Dendritic cell treated with granulocyte-macrophage colony-stimulating factor and Interleukin-4, amounts not matched to agents 40 ng/mL and 50 ng/mL, for 4 days (primary cell): ENCODE results near the gene MT2A.
A peak's percentile ranks its signal among the peaks of the same experiment; 100 is the strongest.

ENCODE experiments used
- H3K27ac Mint-ChIP-seq: one replicate; pipeline ENCODE4 v1.8.0; 2022; ENCODE audit warnings: mild to moderate bottlenecking, mixed read lengths
- H3K27me3 Mint-ChIP-seq: one replicate; pipeline ENCODE4 v1.8.0; 2022; ENCODE audit warnings: mild to moderate bottlenecking, mixed read lengths
- H3K36me3 Mint-ChIP-seq: one replicate; pipeline ENCODE4 v1.8.0; 2022; ENCODE audit warnings: low read depth, mixed read lengths
- H3K4me1 Mint-ChIP-seq: one replicate; pipeline ENCODE4 v1.8.0; 2022; ENCODE audit warnings: low read depth, mixed read lengths
- H3K4me3 Mint-ChIP-seq: one replicate; pipeline ENCODE4 v1.8.0; 2022; ENCODE audit warnings: mild to moderate bottlenecking, moderate library complexity, mixed read lengths
- H3K9me3 Mint-ChIP-seq: one replicate; pipeline ENCODE4 v1.8.0; 2022; ENCODE audit warnings: mixed read lengths
- intact Hi-C: fragments of 100-400 bp; cut with micrococcal nuclease; formaldehyde crosslinking; loops from one replicate; pipeline ENCODE4 v1.15.0; 2022

The MT2A gene

DNA sequence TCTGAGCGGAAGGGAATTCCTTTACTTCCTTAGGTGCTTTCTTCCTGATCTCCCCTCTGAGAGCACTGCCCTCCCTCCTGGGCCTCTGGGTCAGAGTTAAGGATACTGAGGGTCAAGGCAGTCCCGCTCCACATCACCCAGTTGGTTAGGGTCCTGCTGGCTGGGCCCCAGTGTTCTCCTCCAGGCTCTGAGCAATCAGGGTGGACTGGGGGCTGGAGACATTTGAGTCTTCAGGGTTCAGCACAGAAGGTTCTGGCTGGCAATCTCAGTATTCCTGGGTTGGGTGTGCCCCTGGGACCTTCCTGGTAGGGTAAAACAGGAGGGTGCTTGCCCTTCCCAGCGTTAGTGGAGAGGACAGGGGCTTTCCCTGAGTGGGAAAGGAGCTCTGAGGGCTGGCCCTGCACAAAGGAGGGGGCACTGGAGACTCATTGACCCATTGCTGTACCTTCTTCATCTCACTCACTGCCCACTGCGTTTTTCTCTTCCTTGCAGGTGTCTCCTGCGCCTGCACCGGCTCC lies 24.5 kb downstream of the MT2A start:
- Mint-ChIP-seq H3K9me3 (no peaks in the 10 kb centered on the region), H3K4me1 (peaks cover 26% of the 10 kb centered on the region), H3K27me3 (peaks cover 94% of the 10 kb centered on the region), H3K27ac (no peak overlapping the region), H3K36me3 (no peaks in the 10 kb centered on the region), H3K4me3 (peak overlapping the region; percentile 69)
- intact Hi-C loops: no loop called here

DNA sequence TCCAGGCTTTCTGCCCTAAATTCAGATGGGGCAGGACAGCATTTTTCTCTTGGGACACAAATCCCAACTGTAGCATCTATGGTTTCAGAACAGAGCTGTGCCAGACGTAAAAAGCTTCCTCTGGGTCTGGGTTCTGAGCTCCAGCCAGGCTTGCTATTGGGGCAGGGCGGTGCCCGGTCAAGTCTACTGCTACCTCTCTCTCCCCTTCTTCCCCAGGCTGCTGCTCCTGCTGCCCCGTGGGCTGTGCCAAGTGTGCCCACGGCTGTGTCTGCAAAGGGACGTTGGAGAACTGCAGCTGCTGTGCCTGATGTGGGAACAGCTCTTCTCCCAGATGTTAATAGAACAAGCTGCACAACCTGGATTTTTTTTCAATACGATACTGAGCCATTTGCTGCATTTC lies 25.2 kb downstream of the MT2A start:
- peaks cover 33% of the 10 kb centered on the region for H3K4me1 Mint-ChIP-seq
- H3K27me3 Mint-ChIP-seq: peaks cover 96% of the 10 kb centered on the region
- intact Hi-C loops: no loop called here
- no peaks in the 10 kb centered on the region for H3K9me3 Mint-ChIP-seq
- no peak overlapping the region for H3K4me3 Mint-ChIP-seq
- H3K36me3 Mint-ChIP-seq: no peaks in the 10 kb centered on the region
- H3K27ac Mint-ChIP-seq: no peak overlapping the region

GRCh38 chr16:56634715-56635440 lies 26.5 kb downstream of the MT2A start:
- no peaks in the 10 kb centered on the region for H3K36me3 Mint-ChIP-seq
- H3K27me3 Mint-ChIP-seq: peaks cover 97% of the 10 kb centered on the region
- peaks cover 36% of the 10 kb centered on the region for H3K4me1 Mint-ChIP-seq
- H3K27ac Mint-ChIP-seq: no peak overlapping the region
- no peaks in the 10 kb centered on the region for H3K9me3 Mint-ChIP-seq
- intact Hi-C loops: no loop called here
- no peak overlapping the region for H3K4me3 Mint-ChIP-seq

DNA sequence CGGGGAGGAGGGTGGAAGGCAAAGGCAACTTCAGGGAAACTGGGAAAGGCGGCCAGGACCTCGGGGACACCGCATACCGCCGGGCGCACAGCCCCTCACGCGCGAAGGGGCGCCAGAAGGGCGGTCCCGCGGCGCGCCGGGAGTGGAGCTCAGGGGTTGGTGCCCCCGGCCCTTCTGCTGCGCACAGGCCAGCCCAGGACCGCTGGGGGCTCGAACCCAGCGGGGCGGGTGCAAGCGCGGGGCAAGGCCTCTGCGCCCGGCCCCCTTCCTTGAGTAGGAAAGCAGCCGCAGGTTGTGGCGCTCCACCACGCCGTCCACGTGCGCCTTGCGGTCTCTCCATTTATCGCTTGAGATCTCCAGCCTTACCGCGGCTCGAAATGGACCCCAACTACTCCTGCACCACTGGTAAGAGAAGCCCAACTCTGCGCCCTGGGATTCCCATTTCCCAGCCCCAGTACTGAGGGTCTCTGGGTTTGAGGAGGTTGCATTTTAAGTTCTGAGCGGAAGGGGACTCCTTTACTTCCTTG lies 27.1 kb downstream of the MT2A start:
- H3K4me1 Mint-ChIP-seq: peaks cover 36% of the 10 kb centered on the region
- intact Hi-C loops: no loop called here

GRCh38 chr16:56636616-56637413 lies 28.4 kb downstream of the MT2A start:
- peaks cover 33% of the 10 kb centered on the region for H3K4me1 Mint-ChIP-seq
- H3K9me3 Mint-ChIP-seq: no peaks in the 10 kb centered on the region
- no peak overlapping the region for H3K27ac Mint-ChIP-seq
- no peak overlapping the region for H3K4me3 Mint-ChIP-seq
- intact Hi-C loops: no loop called here
- H3K27me3 Mint-ChIP-seq: peaks cover 95% of the 10 kb centered on the region
- no peaks in the 10 kb centered on the region for H3K36me3 Mint-ChIP-seq

More for the DNA sequence above, 27.1 kb downstream of the MT2A start:
- H3K27me3 Mint-ChIP-seq: peaks cover 98% of the 10 kb centered on the region
- no peak overlapping the region for H3K4me3 Mint-ChIP-seq
- H3K36me3 Mint-ChIP-seq: no peaks in the 10 kb centered on the region
- no peak overlapping the region for H3K27ac Mint-ChIP-seq
- no peaks in the 10 kb centered on the region for H3K9me3 Mint-ChIP-seq

DNA sequence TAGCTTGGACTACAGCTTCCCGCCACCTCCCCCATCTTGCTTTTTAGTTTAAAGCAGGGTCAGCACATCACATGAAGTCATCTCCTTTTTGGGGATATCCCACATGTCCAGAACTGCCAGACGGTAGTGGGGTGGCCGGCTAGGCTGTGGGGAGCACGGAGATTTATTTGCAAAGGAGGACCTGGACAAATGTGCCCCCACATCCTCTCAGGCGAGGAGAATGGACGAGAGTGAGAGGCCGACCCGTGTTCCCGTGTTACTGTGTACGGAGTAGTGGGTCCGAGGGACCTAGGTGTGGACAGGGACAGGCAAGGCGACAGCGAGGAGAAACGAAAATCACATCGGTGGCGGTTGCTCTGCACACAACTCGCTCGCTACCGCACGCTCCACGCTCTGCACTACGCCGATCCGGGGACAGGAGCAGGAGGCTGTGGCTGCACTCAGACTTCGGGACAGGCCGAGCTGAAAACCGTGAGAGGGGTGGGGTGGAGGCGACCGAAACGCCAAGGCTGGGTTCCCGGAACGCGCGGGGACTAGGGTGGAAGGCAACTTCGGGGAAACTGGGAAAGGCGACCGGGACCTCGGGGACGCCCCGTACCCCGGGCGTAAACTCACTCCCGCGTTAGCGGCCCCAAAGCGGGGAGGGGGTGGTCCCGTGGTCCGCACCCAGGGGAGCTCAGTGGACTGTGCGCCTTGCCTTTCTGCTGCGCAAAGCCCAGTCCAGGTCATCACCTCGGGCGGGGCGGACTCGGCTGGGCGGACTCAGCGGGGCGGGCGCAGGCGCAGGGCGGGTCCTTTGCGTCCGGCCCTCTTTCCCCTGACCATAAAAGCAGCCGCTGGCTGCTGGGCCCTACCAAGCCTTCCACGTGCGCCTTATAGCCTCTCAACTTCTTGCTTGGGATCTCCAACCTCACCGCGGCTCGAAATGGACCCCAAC lies 29.7 kb downstream of the MT2A start, which contains the start of gene MT1A:
Gene MT1A, plus strand, starts transcription at position 853 of the 937 bp plus-strand sequence. Its CDS starts 73 bp downstream, at position 926.
- no peaks in the 10 kb centered on the region for H3K9me3 Mint-ChIP-seq
- peaks cover 94% of the 10 kb centered on the region for H3K27me3 Mint-ChIP-seq
- H3K36me3 Mint-ChIP-seq: no peaks in the 10 kb centered on the region
- H3K4me1 Mint-ChIP-seq: peaks cover 26% of the 10 kb centered on the region
- H3K4me3 Mint-ChIP-seq: peak within 1 kb of the TSS; percentile 72
- intact Hi-C loops: no loop called here
- H3K27ac Mint-ChIP-seq: no peak within 1 kb of the TSS

DNA sequence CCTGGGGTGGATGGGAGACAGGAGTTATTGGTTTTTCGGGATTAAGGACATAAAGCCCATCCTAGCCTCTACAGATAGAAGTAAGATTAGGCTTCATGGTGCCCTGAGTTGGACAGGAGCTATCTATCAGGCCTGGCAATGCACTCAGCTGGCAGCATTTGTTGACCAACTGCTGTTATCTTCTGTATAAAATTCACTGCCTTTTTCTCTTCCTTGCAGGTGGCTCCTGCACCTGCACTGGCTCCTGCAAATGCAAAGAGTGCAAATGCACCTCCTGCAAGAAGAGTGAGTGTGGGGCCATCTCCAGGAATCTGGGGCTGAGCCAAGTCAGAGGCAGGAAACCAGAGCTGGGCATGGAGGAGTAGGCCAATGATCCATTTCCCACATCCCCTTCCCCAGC lies 30.7 kb downstream of the MT2A start:
- H3K9me3 Mint-ChIP-seq: no peaks in the 10 kb centered on the region
- peaks cover 94% of the 10 kb centered on the region for H3K27me3 Mint-ChIP-seq
- H3K36me3 Mint-ChIP-seq: no peaks in the 10 kb centered on the region
- no peak overlapping the region for H3K27ac Mint-ChIP-seq
- intact Hi-C loops: no loop called here
- H3K4me3 Mint-ChIP-seq: no peak overlapping the region
- H3K4me1 Mint-ChIP-seq: peaks cover 36% of the 10 kb centered on the region

GRCh38 chr16:56640076-56640475 lies 31.7 kb downstream of the MT2A start:
- Mint-ChIP-seq H3K36me3 (no peaks in the 10 kb centered on the region), H3K4me3 (no peak overlapping the region), H3K9me3 (no peaks in the 10 kb centered on the region), H3K4me1 (peaks cover 33% of the 10 kb centered on the region), H3K27ac (no peak overlapping the region), H3K27me3 (peaks cover 94% of the 10 kb centered on the region)
- intact Hi-C loops: no loop called here

DNA sequence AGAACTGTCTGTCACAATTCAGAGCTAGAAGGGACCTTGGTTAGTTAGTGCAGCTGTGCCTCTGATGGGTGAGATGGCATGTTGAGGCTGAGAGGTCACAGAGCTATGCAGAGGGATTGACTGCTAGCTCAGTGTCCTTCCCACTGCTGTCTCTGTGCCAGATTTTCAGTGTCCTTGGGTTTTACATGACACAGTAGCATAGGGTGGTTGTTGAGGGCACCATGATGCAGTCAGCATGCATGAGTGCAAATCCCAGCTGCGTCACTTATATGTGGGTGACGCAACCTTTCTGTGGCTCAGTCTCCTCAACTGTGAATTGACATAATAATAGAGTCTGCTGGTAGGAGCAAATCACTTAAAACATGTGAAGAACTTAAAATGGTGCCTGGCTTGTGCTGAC lies 32.8 kb downstream of the MT2A start:
- H3K9me3 Mint-ChIP-seq: no peaks in the 10 kb centered on the region
- intact Hi-C loops: no loop called here
- H3K27me3 Mint-ChIP-seq: peaks cover 96% of the 10 kb centered on the region
- H3K4me3 Mint-ChIP-seq: no peak overlapping the region
- H3K36me3 Mint-ChIP-seq: no peaks in the 10 kb centered on the region
- no peak overlapping the region for H3K27ac Mint-ChIP-seq
- H3K4me1 Mint-ChIP-seq: peaks cover 30% of the 10 kb centered on the region

- H3K4me3 Mint-ChIP-seq: peak overlapping the region; percentile 64
- no peaks in the 10 kb centered on the region for H3K36me3 Mint-ChIP-seq
- intact Hi-C loops: no loop called here
- peak overlapping the region; percentile 28 for H3K27ac Mint-ChIP-seq
- H3K4me1 Mint-ChIP-seq: peaks cover 23% of the 10 kb centered on the region
- no peaks in the 10 kb centered on the region for H3K9me3 Mint-ChIP-seq
- peaks cover 92% of the 10 kb centered on the region for H3K27me3 Mint-ChIP-seq
These were observed 34.8 kb downstream of the MT2A start for GRCh38 chr16:56643080-56643778.

DNA sequence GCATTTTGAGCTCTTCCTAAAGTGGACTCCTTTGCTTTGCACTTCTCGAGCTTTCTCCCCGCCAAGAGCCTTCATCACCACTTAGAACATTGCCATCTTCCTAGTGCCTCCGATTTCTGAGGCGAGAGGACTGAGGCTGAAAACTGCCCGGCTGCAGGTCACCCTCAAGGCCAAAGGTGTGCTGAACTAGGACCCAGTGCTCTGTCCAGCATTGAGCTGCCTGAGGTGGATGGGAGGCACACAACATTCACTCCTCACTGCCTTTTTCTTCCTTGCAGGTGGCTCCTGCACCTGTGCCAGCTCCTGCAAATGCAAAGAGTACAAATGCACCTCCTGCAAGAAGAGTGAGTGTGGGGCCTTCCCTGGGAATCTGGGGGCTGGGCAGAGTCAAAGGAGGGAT lies 35.4 kb downstream of the MT2A start:
- Mint-ChIP-seq H3K9me3 (no peaks in the 10 kb centered on the region), H3K4me1 (peaks cover 23% of the 10 kb centered on the region), H3K27ac (peak overlapping the region; percentile 15), H3K4me3 (peak overlapping the region; percentile 64), H3K36me3 (no peaks in the 10 kb centered on the region), H3K27me3 (peaks cover 92% of the 10 kb centered on the region)
- intact Hi-C loops: no loop called here

- peaks cover 83% of the 10 kb centered on the region for H3K27me3 Mint-ChIP-seq
- H3K9me3 Mint-ChIP-seq: no peaks in the 10 kb centered on the region
- H3K4me3 Mint-ChIP-seq: no peak overlapping the region
- H3K27ac Mint-ChIP-seq: no peak overlapping the region
- peaks cover 23% of the 10 kb centered on the region for H3K4me1 Mint-ChIP-seq
- H3K36me3 Mint-ChIP-seq: no peaks in the 10 kb centered on the region
- intact Hi-C loops: no loop called here
These were observed 36.9 kb downstream of the MT2A start for GRCh38 chr16:56645311-56645710.

GRCh38 chr16:56645838-56646237 lies 37.5 kb downstream of the MT2A start:
- H3K27ac Mint-ChIP-seq: no peak overlapping the region
- H3K4me1 Mint-ChIP-seq: peaks cover 23% of the 10 kb centered on the region
- H3K9me3 Mint-ChIP-seq: no peaks in the 10 kb centered on the region
- intact Hi-C loops: no loop called here
- no peak overlapping the region for H3K4me3 Mint-ChIP-seq
- no peaks in the 10 kb centered on the region for H3K36me3 Mint-ChIP-seq
- peaks cover 78% of the 10 kb centered on the region for H3K27me3 Mint-ChIP-seq
